Fibroblast of skin of abdomen (primary cell): Measurements from ENCODE around the gene SYT7.

Experiments used
- DNase-seq: peaks from one replicate; pipeline ENCODE4 v3.0.0-alpha.2; 2013

SYT7 gene

DNA sequence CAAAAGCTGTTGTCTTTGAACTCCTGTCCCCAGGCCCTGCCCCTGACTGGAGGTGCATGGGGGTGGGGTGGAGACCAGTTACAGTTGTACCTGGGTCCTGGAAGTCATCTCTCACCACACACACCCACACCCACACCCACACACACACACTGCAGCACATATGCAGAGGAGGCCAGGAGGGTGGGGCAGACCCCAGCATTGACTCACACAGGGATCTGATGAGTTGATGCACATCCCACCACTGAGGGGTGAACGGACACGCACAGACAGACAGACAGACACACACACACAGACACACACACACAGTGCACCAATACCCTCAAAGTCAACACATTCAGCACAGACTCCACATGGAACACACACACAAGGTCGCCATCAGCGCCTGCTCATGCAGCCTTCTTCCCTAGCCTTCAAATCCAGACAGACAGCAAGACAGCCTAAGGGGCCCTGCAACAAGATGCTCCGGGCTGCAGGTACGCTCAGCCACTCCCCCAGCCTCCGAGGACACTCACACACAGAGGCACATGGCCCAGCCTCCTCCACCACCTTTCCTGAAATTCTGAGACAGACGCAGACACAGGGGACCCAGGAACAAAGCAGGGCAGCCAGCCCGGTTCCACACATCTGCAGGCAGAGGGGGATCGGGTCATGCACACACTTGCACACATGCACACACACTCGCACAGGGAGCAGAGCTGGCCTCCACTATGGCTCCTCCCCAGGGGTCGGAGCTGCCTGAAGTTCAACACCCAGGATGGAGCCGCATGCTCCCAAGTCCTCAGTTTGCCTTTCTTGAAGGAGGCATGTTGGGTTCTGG, 26.5 kb downstream of the SYT7 start:
- DNase-seq, result no peak

DNA sequence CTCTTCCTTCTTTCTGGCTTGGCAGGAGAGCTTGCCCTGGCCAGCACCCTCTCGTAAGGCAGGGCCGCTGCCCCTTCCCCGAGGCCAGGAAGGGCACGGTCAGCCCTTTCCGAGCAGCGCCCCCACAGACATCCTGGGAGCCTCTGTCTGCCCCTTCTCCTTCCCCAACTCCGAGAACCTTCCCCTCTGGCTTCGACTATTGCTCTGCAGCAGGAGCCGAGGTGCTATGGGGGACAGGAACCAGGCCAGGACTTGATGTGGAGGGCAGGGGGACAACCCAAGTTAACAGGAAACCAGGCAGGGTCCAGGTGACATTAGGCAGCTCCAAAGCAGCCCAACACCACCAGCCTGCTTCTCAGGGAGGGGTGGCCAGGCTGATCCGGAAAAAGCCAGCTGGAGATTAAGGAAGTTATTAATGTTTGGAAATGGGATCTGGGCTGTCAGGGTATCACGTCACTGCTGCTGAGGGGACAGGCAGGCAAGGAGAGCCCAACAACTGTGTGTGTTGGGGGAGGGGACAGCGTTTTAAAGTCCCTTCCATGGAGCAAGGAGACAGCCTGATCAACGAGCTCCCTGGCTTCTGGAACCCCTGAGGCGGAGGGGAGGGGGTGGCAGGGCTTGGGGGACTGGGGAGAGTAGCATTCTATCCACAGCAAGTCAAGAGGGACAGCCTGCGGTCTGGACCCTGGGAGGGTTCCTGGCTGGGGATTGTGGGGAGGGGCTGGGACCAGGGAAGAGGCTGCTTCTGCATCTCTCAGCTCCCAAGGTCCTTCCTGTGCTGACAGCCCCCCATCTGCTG, 27.3 kb downstream of the SYT7 start:
- DNase-seq, result no peak

DNA sequence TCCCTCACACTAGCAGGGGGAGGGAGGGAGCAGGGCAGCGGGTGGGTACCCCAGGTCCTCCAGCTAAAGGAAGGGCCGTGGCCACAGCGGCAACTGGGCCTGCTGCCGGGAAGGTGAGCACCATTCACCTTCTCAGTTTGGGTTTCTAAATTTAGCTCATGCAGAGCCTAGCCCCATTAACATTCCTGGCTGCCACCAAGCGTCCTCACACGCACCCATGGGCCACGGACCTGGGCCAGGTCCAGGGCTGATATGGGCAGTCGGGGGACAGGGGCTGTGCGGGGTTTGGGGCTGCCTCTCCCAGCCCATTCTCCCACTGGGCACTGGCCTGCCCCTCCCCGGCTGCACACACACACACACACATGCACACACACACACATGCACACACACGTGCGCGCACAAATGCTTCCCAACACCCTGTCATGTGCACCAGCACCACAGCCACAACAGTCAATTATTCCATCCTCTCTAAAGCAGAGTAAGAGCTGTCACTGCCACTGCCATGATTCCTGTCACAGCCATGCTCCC, 28.7 kb downstream of the SYT7 start:
- no peak for DNase-seq

DNA sequence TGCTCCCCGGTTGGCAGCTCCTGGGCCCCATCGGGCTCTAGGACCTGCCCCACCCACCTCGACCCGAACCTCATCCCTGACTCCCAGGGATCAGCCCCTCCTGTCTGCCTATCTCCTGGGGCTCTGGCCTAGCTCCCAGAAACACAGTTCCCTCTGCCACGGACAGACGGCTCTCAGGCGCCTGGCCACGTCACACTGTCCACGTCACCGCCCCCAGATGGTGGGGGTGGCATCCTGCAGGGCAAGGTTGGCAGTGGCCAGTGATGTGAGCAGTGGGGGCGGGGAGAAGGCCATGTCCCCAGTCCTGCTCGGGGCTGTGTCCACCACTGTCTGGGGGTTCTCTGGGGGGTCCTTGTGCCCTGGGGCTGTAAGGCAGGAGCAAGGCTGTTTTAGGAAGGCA, 29.2 kb downstream of the SYT7 start:
- DNase-seq, result no peak

DNA sequence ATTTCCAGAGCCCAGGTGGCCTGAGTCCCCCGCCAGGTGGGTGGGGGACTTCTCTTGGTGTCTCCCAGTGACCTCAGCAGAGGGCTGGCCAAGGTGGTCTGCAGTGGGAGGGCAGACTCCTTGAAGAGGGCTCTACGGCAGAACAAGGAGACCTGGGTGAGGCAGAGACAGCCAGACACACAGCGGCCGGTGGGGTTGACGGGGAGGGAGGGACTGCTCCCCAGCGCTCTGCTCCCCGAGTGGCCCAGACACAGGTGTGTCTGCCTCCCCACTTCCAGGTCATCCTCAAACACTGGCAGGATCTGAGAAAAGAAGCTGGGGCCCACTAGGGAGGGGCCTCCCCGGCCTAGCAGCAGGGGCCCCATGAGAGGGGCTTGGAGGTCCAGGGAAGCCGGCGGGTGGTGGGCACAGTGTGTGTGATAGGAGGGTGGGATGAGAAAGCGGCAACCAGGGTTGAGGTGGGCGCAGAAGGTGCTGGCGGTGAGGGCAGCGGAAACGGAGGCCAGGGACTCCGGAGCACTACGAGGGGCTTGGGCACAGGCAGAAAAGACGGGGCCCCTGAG, 30.1 kb downstream of the SYT7 start:
- DNase-seq, result no peak

DNA sequence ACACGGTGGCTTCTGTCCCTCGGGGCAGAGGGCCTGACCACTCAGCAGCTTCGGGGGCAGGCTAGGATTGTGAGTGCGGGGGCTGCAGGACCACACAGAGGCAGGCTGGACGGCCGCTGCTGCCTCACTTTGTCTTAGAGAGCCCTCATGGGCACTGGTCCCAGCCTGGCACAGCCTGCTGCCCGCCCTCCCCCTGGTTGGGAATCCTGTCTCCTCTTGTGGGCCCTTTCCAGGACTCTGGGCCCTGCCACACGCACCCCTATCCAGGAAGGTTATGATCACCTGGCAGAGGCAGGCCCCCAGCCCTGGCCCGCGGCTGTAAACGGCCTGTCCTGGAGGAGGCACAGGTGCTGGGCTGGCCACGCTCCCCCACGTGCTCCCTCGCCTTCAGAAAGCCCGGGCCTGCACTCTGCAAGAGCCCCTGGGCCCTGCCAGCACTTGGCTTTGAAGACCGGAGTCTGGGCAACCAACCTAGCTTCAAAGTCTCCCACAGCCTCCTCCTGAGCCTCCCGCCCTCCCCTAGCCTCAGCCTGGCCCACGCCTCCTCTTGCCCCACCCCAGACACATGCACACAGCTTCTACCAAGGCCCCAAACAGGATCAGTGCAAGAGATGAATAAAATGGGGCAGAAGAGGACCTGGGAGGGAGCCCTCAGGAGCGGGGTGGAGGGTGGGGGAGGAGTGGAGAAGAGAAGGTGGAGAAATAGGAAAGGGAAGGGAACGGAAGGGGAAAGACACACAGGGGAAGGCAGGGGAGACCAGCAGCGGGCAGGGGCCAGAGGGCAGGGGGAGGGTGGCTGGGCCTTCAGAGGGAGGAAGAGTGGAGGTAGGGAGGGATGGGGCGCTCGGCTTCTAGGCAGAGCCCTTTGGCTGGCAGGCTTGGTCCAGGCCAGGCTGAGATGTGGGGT, 31.0 kb downstream of the SYT7 start:
- DNase-seq, result no peak

DNA sequence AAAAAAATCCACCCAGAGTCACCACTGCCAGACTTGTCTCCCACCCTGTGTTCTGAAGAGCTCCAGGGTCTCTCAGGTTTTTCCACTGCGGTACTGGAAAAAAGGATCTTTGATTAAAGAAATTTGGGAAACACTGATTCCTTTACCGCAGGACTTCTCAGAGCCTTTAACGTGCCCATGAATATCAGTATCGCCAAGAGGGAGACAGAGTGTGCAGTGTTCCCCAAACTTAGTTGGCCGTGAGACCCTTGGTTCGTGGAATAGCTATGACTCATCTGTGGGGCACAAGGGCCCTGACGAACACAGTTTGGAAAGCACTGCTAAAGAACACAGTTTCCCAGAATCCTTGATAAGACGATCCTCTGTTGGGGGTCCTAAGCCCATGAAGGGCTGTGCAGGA, 31.7 kb downstream of the SYT7 start:
- DNase-seq, result no peak

DNA sequence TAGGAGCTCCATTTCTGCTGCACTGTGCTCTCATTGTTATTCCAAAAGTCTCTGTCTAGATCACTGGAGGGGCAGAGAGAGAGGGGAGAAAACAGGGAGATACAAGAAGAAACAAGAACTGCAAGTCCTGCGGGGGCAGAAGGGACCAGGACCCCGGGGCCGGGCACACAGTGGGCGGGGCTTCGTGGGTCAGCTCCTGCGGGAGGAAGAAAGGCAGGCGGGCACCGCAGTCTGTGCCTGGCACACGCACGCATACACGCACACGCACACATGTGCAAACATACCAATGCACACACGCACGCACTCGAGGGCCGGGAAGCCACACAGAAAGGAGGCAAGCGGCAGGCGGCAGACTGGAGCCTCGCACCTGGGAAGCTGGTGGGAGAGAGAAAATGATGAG, 33.6 kb downstream of the SYT7 start:
- DNase-seq, result no peak

DNA sequence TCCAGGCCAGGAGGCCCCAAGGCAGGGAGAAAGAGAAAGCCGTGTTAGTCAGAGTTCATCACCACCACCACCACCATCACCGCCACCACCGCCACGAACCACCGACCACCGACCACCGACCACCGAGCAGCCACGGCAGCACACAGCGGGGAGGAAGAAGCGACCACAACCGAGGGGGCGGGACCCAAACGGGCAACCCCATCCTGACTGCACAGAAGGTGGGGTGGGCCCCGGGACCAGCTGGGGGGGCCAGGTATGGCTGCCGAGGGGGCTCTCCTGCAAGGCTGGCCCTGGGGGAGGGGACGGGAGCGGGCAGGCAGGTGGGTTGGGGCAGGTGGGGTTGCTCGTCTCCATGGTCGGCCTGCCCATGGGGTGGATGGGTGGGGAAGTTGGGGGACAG, 34.2 kb downstream of the SYT7 start:
- no peak for DNase-seq

DNA sequence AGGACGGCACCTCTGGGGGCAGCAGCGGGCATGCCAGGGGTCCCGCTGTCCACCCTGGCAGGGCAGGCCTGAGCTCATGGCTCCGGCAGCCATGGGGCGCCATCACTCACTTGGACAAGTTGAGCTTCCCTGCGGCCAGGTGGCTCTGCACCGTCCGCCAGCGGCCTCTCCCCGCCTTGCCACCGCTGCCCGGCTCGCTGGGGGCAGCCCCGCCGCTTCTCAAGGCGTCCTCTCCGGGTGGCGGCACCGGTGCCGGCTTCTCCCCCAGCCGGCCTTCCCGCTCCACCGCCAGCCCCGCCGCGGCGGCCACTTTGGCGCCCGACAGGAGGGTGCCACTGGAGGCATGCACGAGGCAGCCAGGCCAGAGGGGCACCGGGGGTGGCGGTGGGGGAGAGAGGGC, 35.0 kb downstream of the SYT7 start:
- no peak for DNase-seq

DNA sequence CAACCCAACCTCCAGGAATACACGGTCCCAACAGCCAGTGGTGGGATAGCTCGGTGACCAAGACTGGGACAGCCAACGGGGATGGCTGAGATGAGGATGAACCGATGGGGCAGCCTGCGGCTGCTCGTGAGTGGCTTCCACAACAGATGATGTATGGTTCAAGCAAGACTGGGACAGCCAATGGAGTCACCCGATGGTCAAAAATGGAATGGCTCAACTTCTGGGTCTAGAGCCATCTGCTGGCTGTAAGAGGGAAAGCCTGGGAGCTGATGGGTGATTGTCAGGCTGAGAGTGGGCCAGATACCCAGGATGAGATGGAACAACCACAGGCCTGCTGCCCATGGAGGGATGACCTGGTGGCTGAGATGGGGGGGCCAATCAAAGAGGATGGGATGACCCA, 35.5 kb downstream of the SYT7 start:
- no peak for DNase-seq

DNA sequence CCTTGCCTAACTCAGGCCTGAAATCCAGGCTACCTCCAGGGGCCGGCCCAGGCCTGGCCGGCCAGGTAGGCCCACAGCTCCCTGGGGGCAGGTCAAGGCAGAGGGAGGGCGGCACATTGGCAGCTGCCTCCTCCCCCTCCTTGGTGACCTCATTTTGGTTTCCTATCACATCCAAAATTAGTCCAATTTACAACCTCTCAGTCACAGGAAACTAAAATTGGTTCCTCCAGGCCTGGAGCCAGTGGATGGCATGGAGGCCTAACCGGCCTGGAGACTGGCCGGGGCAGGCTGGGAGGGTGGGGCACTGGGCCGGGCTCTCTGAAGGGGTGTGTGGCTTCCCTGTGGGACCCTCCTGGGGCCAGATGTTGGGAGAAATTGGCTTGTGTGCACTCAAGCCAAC, 36.4 kb downstream of the SYT7 start:
- DNase-seq, result no peak

DNA sequence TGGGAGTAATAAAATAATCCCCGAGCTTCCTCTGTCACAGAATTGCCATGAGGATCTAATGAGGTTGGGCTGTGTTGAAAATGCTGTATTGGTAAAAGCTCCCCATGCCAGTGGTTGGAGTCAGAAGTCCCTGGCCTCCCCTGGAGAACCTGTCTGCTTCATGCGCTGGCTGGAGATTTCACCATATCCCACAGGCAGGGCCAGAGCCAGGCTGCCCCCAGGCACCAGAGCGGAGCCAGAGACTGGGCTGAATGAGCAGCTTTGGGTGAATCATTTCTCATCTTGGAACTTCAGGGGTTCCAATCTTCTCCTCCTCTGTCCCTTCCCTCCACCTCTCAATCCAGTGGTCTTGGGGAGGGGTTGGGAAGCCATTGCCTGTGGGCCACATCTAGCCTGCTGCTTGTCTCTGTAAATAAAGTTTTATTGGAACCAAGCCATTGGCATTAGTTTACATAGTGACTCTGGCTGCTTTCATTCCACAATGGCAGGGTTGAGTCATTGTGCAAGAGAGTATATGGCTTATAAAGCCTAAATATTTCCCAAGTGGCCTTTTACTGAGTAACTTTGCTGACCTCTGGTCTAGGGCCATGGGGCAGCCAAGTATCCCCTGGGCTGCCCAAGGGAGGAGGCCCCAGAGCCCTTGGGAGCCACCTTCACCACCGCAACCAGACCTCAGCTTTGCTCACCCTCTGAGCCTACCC, 37.1 kb downstream of the SYT7 start:
- DNase-seq, result peak; percentile 28

DNA sequence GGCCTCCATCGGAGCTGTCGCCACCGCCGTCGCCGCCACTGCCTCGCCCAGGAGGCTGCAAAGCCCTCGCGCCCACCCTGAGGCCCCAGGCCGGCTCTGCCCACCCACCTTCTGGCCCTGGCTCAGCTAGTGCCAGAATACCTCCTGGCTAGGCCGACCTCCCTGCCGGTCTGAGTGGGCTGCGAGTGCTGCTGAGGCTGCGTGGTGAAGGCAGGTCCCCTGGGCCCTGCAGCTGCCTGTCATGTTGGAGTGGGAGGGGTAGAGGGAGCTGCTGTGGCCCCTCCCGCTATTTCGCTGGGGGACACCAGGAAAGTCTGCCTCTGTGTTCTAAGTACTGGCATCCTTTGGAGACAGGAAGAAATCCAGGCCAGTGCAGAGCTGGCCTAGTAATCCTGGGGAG, 38.2 kb downstream of the SYT7 start:
- DNase-seq, result no peak

DNA sequence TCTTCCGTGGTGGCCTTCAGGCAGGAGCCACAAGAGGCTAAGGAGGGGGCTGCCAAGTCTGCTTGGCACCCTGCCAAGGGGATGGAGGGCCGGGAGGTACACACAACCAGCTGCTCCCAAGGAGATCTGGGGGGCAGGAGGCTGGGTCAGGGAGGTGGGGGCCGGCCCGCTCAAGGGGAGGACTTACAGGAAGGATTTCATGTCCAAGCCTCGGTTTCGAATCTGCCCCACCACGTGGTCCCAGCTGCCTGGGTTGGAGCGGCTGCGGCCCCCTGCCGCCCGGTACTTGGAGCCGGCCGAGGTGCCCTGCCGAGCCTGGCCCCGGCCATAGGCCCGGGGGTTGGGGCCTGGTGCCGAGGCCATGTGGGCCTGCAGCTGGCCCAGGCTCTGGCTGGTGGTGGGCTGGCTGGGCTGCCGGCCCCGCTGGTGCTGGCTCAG, 38.8 kb downstream of the SYT7 start:
- DNase-seq, result no peak

DNA sequence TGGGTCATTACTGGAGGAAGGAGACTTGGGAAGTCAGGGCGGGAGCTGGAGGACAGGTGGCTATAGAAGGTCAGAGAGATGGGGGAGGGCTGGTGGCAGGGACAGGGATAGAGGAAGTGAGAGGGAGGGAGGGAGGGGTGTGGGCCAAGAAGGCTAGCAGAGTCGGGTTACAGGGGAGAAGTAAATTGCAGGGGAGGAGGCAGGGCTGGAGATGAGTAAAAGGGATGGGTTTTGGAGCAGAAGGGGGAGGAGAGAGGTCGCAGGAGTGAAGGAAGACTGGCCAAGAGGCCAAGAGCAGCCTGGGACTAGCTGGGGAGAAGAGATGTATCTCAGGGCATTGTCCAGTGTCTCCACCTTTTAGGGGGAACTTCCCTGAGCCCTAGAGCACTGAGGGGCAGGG, 39.3 kb downstream of the SYT7 start:
- peak; percentile 39 for DNase-seq

DNA sequence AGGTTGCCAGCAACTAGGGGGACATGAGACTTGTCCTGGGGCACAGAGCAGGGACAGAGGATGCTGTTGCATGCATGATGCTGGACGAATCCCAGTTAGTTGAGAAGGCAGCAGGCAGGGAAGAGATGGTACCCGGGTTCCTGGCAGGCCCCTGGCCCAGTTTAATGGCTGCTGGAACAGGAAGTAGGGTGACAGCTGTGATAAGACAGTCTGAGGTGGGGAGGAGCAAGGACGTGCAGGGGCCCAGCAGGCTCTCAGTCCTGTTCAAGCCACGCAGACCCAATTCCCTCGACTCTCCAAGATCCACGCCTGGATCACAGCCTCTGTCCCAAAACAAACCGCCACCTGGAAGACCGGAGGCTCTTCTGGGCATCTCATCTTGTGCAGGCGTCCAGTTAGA, 40.3 kb downstream of the SYT7 start:
- no peak for DNase-seq

DNA sequence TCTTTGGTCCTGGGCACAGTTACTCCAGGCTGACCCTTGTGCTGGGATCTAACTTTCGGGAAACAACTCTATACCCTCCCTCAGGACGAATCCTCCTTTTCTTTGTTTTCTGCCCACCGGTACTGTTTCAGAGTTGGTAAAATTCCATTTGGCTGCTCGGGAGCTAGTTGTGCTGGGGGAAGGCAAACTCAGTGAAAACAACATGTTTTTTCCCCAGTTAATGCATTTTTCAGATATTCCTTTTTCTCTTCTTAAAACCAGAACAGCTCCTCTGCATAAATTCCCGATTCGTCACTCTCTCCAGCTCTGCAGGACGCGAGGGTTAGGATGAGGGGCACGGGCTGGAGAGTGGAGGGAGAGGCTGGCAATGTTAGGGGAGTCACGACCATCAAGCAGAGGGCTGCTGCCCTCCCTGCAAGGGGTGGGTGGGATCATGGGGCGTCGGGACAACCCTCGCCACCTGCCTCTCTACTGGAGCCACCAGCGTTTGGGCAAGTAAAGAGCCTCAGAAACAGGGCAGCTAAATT, 41.0 kb downstream of the SYT7 start:
- no peak for DNase-seq

DNA sequence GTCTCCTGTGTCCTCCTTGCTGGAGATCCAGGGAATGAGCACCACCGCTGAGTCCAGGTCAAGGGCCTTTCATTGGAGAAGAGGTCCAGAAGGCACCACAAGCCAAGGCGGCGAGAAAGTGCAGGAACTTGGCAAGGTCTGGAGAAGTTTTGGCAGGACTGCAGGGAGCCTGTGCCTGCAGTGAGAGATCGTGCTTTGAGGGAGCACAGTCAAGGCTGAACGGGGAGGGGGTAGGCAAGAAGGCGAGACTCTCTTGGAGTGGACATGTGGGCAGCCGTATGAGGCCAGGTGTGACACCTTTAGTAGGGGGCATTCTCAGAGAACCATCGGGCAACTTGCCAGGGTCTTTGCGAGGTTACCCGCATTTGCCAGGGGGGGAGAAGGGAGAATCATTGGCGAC, 41.9 kb downstream of the SYT7 start:
- DNase-seq, result no peak

DNA sequence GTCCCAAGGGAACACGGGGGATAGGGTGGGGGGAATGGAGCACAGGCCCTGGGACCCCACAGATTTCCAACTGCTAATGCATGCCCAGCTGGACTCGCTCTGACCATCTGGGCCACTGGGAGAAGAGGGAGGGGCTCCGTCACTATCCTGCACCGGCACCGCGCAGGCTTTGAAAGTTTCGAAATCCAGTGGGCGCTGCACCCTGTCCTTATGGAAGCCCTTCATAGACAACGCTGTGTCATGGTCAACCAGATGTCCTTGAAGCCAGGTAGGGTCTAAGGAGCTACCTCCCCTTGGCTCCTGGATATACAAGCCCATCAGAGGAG, 42.3 kb downstream of the SYT7 start:
- no peak for DNase-seq

DNA sequence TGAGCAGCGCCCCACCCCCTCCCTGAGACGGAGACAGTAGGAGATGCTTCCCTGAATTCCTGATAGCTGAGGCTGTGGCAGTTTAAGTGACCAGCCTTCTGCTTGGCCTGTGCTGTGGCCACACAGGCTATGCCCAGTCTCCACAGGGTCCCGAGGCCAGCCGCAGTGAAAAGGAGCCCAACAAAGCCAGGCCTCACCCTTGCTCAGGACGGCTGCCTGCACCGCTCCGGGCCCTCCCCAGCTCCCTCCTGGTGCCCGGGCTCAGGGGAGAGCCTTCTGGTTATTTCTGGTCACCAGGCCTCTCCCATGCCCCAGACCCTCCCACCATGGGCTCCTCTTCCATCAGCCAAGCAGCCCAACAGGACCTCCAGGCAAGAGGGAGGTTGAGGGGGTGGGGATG, 43.5 kb downstream of the SYT7 start:
- DNase-seq, result no peak
